Endothelial cell of umbilical vein (primary cell): ENCODE results near the gene MAST1. TPM values are rescaled to one million over a fixed set of nuclear protein-coding genes. Genes with fewer than 3 reads are reported as not detected.

Source experiments
- BruUV-seq: library from RNA; stranded (reverse); fragments of 400-500 nt; replicated peaks from 2 replicates; lab custom pipeline; 2021; lab: Mats Ljungman, UMichigan
- CTCF ChIA-PET: fragments of 300-600, 350-600 bp; sonication (Branson Sonifier 250); formaldehyde crosslinking; loops from one replicate; lab custom pipeline; 2021; ENCODE audit warnings: antibody characterized with exemption, inconsistent platforms; lab: Charles Lee
- POLR2A ChIA-PET: fragments of 300-600, 350-600 bp; sonication (Branson Sonifier 250); formaldehyde crosslinking; loops from one replicate; lab custom pipeline; 2021; ENCODE audit warnings: antibody characterized with exemption, inconsistent platforms; lab: Charles Lee
- DNase-seq: peaks from one replicate; pipeline ENCODE4 v3.0.0-alpha.2; 2011; ENCODE audit warnings: low read depth, low spot score
- FAIRE-seq: peaks from 2 replicates; lab custom pipeline; 2011; peaks lifted over from hg19 to GRCh38; lab: Jason Lieb, UNC
- H2AFZ ChIP-seq: 2 replicates; pipeline ENCODE4 v1.6.0; 2012; ENCODE audit warnings: low read depth, low read length, control low read depth, inconsistent platforms
- H3K27ac ChIP-seq: 2 replicates; pipeline ENCODE4 v1.5.1; 2011; ENCODE audit warnings: low read depth, mild to moderate bottlenecking, control low read depth, low read length, moderate library complexity; ENCODE audit not compliant: insufficient read depth
- H3K27me3 ChIP-seq, 2 experiments: 2 replicates each; pipeline versions ENCODE4 v1.6.0 to v1.6.1; 2011; ENCODE audit warnings: low read length in 2 of 2, mixed read lengths in 1 of 2; ENCODE audit not compliant: control insufficient read depth in 2 of 2, insufficient read depth in 2 of 2
- H3K36me3 ChIP-seq, 2 experiments: 2 replicates in 1 of 2; 3 replicates in 1 of 2; pipeline ENCODE4 v1.5.1; 2011; ENCODE audit warnings: low read length in 2 of 2, mild to moderate bottlenecking in 1 of 2, moderate library complexity in 1 of 2; ENCODE audit not compliant: control insufficient read depth in 2 of 2, insufficient read depth in 2 of 2; ENCODE audit errors: extremely low read depth in 1 of 2
- H3K4me1 ChIP-seq: 3 replicates; pipeline ENCODE4 v1.5.1; 2011; ENCODE audit warnings: mild to moderate bottlenecking, low read length; ENCODE audit not compliant: control insufficient read depth, insufficient read depth; ENCODE audit errors: extremely low read depth
- H3K4me2 ChIP-seq: 2 replicates; pipeline ENCODE4 v1.6.1; 2011; ENCODE audit warnings: low read length, control low read depth, mixed read lengths; ENCODE audit not compliant: insufficient read depth
- H3K4me3 ChIP-seq, 3 experiments: fragments of 200-600 bp in 1 of 3; sonication (generic), shearing (Covaris generic) in 1 of 3; replicated peaks in 1 of 3; 2 replicates each; pipeline ENCODE4 v1.5.1; 2011 to 2016; ENCODE audit warnings: control low read depth in 3 of 3, low read length in 3 of 3, mild to moderate bottlenecking in 2 of 3, inconsistent platforms in 1 of 3, low read depth in 1 of 3, moderate library complexity in 1 of 3; ENCODE audit not compliant: insufficient read depth in 1 of 3
- H3K79me2 ChIP-seq: 2 replicates; pipeline ENCODE4 v1.6.0; 2012; ENCODE audit warnings: low read length, inconsistent platforms; ENCODE audit not compliant: control insufficient read depth, insufficient read depth
- H3K9ac ChIP-seq: replicated peaks from 2 replicates; pipeline ENCODE3; 2011; ENCODE audit warnings: low read length, control low read depth; ENCODE audit not compliant: insufficient read depth; ENCODE audit errors: extremely low read depth
- H3K9me1 ChIP-seq: replicated peaks from 3 replicates; pipeline ENCODE4 v1.6.0; 2011; ENCODE audit warnings: mild to moderate bottlenecking, low read length; ENCODE audit not compliant: control insufficient read depth, insufficient read depth; ENCODE audit errors: extremely low read depth
- H3K9me3 ChIP-seq: replicated peaks from 2 replicates; pipeline ENCODE4 v1.5.1; 2012; ENCODE audit warnings: low read length, inconsistent platforms; ENCODE audit not compliant: control insufficient read depth, insufficient read depth
- H4K20me1 ChIP-seq: replicated peaks from 2 replicates; pipeline ENCODE3; 2011; ENCODE audit warnings: mild to moderate bottlenecking, low read length; ENCODE audit not compliant: control insufficient read depth, insufficient read depth; ENCODE audit errors: extremely low read depth
- GATA2 ChIP-seq: IDR thresholded peaks from 2 replicates; pipeline ENCODE4 v1.7.0; 2011; ENCODE audit warnings: low read depth, mild to moderate bottlenecking, moderate library complexity, mixed read lengths, low read length; ENCODE audit not compliant: insufficient read length, insufficient read depth
- JUN ChIP-seq: IDR thresholded peaks from 2 replicates; pipeline ENCODE4 v1.6.1; 2011; ENCODE audit warnings: borderline replicate concordance, low read depth; ENCODE audit not compliant: insufficient read length, insufficient read depth
- MAX ChIP-seq: IDR thresholded peaks from 2 replicates; pipeline ENCODE4 v1.6.1; 2011; ENCODE audit not compliant: insufficient read depth, insufficient read length
- dilution Hi-C: fragments of 300-500 bp; cut with MboI; formaldehyde crosslinking; loops from one replicate; pipeline ENCODE4 v1.15.0; 2019; ENCODE audit warnings: low sequenced_read_pairs; ENCODE audit not compliant: extremely low pct_ligation_motif_present
- intact Hi-C: fragments of 100-400 bp; cut with micrococcal nuclease; formaldehyde crosslinking; loops from one replicate; pipeline ENCODE4 v1.10.0; 2022
- polyA plus RNA-seq, 4 experiments: library from polyadenylated mRNA; depleted of rRNA in 3 of 4; stranded (reverse) in 3 of 4; unstranded in 1 of 4; fragments of >200 nt; gene quantifications; 2 replicates each; pipeline versions ENCODE4 v1.2.1 to v1.2.3, GENCODE V29; 2011 to 2012; ENCODE audit warnings: missing spikeins in 1 of 4
- total RNA-seq: library from RNA; stranded (reverse); gene quantifications from 2 replicates; pipeline ENCODE4 v1.2.3, GENCODE V29; 2021

Gene MAST1
- total and polyA plus RNA-seq, 2 donors (not counting 3 experiments of a cell fraction or from before 2014, with no cell fraction given): 0.13 to 0.46 TPM

- Histone ChIP-seq H2AFZ (peak overlapping the region; percentile 12), H4K20me1 (no peaks in the 10 kb centered on the region), H3K4me3 (peak overlapping the region in 1 of 3 experiments; percentile 37), H3K9me1 (no peaks in the 10 kb centered on the region), H3K36me3 (no peaks in the 10 kb centered on the region), H3K79me2 (peaks cover 14% of the 10 kb centered on the region), H3K9ac (peak overlapping the region; percentile 66), H3K9me3 (no peaks in the 10 kb centered on the region), H3K27ac (peak overlapping the region; percentile 65), H3K4me1 (peaks cover 35% of the 10 kb centered on the region), H3K4me2 (peak overlapping the region; percentile 61), H3K27me3 (no peaks in the 10 kb centered on the region)
- dilution Hi-C loops (no loop called here), intact Hi-C loops (loop anchor here (10.0 kb wide), 1 partner anchor 146 kb away; the partner anchor contains the start of genes CALR and FARSA)
- no TSS peak for BruUV-seq
- TF ChIP-seq JUN (no peak), GATA2 (no peak), MAX (no peak)
- POLR2A ChIA-PET: interaction anchor here (1.1 to 1.4 kb wide), 2 partner anchors 11 to 29 kb away, joined by 3 to 4 read pairs; no protein-coding TSS in a partner anchor
- FAIRE-seq (peak; percentile 60), DNase-seq (peak; percentile 28)
- CTCF ChIA-PET: interaction anchor here (0.9 to 4.7 kb wide), 4 partner anchors 11 to 29 kb away, joined by 3 to 48 read pairs (median 8); no protein-coding TSS in a partner anchor
Measured at GRCh38 chr19:12789098-12789903, 49.0 kb upstream of the MAST1 start.
